PC-9 (cell line): ENCODE data around the gene CRACR2A. TPM values are rescaled to one million over a fixed set of nuclear protein-coding genes. Genes with fewer than 3 reads are reported as not detected.

Experiments used
- BruUV-seq: library from RNA; stranded (reverse); fragments of 400-500 nt; replicated peaks from 2 replicates; lab custom pipeline; 2021; lab: Mats Ljungman, UMichigan
- CTCF ChIA-PET: fragments of 300-600 bp; sonication (Branson Sonifier 250); formaldehyde crosslinking; loops from one replicate; lab custom pipeline; 2022; ENCODE audit warnings: antibody characterized with exemption; lab: Charles Lee
- POLR2A ChIA-PET: fragments of 300-600 bp; sonication (Branson Sonifier 250); formaldehyde crosslinking; loops from one replicate; lab custom pipeline; 2022; ENCODE audit warnings: antibody characterized with exemption; ENCODE audit not compliant: unreplicated experiment; lab: Charles Lee
- DNase-seq, 2 experiments: peaks; one replicate each; pipeline versions ENCODE4 v3.0.0 to v3.0.0-alpha.2; 2015 to 2022; ENCODE audit warnings: mixed read lengths in 1 of 2
- H2AFZ ChIP-seq: fragments of 200-600 bp; sonication (generic); 2 replicates; pipeline ENCODE4 v1.8.1; 2017; ENCODE audit warnings: antibody characterized with exemption
- H3F3A ChIP-seq: fragments of 200-600 bp; sonication (generic); 2 replicates; pipeline ENCODE4 v1.8.1; 2017; ENCODE audit warnings: antibody characterized with exemption, mild to moderate bottlenecking, low read depth; ENCODE audit not compliant: insufficient read depth
- H3K27ac ChIP-seq: fragments of 200-600 bp; sonication (generic); 2 replicates; pipeline ENCODE4 v1.6.1; 2016; ENCODE audit warnings: mixed run types
- H3K27me3 ChIP-seq: fragments of 200-600 bp; sonication (generic); 2 replicates; pipeline ENCODE4 v1.6.1; 2016; ENCODE audit warnings: low read depth, mixed run types; ENCODE audit not compliant: insufficient read depth
- H3K36me3 ChIP-seq: fragments of 200-600 bp; sonication (generic); 2 replicates; pipeline ENCODE4 v1.6.1; 2016; ENCODE audit warnings: low read depth, mixed run types
- H3K4me1 ChIP-seq: fragments of 200-600 bp; sonication (generic); replicated peaks from 2 replicates; pipeline ENCODE4 v1.6.1; 2016; ENCODE audit warnings: mixed run types; ENCODE audit not compliant: insufficient read depth
- H3K4me2 ChIP-seq: fragments of 200-600 bp; sonication (generic); 2 replicates; pipeline ENCODE4 v1.6.1; 2017; ENCODE audit warnings: mixed run types
- H3K4me3 ChIP-seq: fragments of 200-600 bp; sonication (generic); 2 replicates; pipeline ENCODE4 v1.6.1; 2016; ENCODE audit warnings: mixed run types
- H3K79me2 ChIP-seq: fragments of 200-600 bp; sonication (generic); 2 replicates; pipeline ENCODE4 v1.6.1; 2017; ENCODE audit warnings: low read depth, mixed run types
- H3K9me2 ChIP-seq: fragments of 200-600 bp; sonication (generic); 2 replicates; pipeline ENCODE4 v1.8.1; 2017; ENCODE audit warnings: mild to moderate bottlenecking; ENCODE audit not compliant: insufficient read depth
- H3K9me3 ChIP-seq: fragments of 200-600 bp; sonication (generic); 2 replicates; pipeline ENCODE4 v1.8.1; 2016; ENCODE audit warnings: low read depth; ENCODE audit not compliant: insufficient read depth
- H4K20me1 ChIP-seq: fragments of 200-600 bp; sonication (generic); 2 replicates; pipeline ENCODE4 v1.8.1; 2017; ENCODE audit not compliant: insufficient read depth
- CTCF ChIP-seq: fragments of 200-600 bp; sonication (generic); conservative IDR thresholded peaks from 2 replicates; pipeline ENCODE4 v1.6.1; 2017; ENCODE audit warnings: mixed run types, antibody characterized with exemption, mild to moderate bottlenecking, moderate library complexity
- EZH2 ChIP-seq: fragments of 200-600 bp; sonication (generic); IDR thresholded peaks from 2 replicates; pipeline ENCODE4 v1.8.0; 2017; ENCODE audit warnings: antibody characterized with exemption, low read depth
- intact Hi-C: fragments of 100-400 bp; cut with micrococcal nuclease; formaldehyde crosslinking; loops from one replicate; pipeline ENCODE4 v1.10.0; 2022; ENCODE audit not compliant: unreplicated experiment
- total RNA-seq: library from RNA; stranded (reverse); gene quantifications from 2 replicates; pipeline ENCODE4 v1.2.3, GENCODE V29; 2021

The CRACR2A gene
- total RNA-seq, 1 experiment from 2014 or later, result not detected

GRCh38 chr12:3673981-3674708 lies 78.8 kb downstream of the CRACR2A start:
- H3K4me3 ChIP-seq, result no peak overlapping the region
- no peak overlapping the region for H3K4me2 ChIP-seq
- no peaks in the 10 kb centered on the region for H3K36me3 ChIP-seq
- no peaks in the 10 kb centered on the region for H3K79me2 ChIP-seq
- no peak overlapping the region for H2AFZ ChIP-seq
- no peaks in the 10 kb centered on the region for H4K20me1 ChIP-seq
- TF ChIP-seq CTCF (no peak), EZH2 (no peak)
- H3K27me3 ChIP-seq, result peaks cover 79% of the 10 kb centered on the region
- no peak for DNase-seq
- intact Hi-C loops, result no loop called here
- ChIA-PET CTCF (no interaction called here), POLR2A (no interaction called here)
- no peaks in the 10 kb centered on the region for H3K9me2 ChIP-seq
- H3K4me1 ChIP-seq, result no peaks in the 10 kb centered on the region
- no peaks in the 10 kb centered on the region for H3K9me3 ChIP-seq
- H3K27ac ChIP-seq, result no peak overlapping the region
- BruUV-seq, result no TSS peak
- H3F3A ChIP-seq, result no peaks in the 10 kb centered on the region

GRCh38 chr12:3672113-3672509 lies 80.8 kb downstream of the CRACR2A start:
- H3K4me1 ChIP-seq, result no peaks in the 10 kb centered on the region
- DNase-seq, result no peak
- peaks cover 78% of the 10 kb centered on the region for H3K27me3 ChIP-seq
- H3K79me2 ChIP-seq, result no peaks in the 10 kb centered on the region
- no TSS peak for BruUV-seq
- H2AFZ ChIP-seq, result no peak overlapping the region
- no peaks in the 10 kb centered on the region for H3K36me3 ChIP-seq
- intact Hi-C loops, result no loop called here
- TF ChIP-seq EZH2 (no peak), CTCF (no peak)
- no peak overlapping the region for H3K4me3 ChIP-seq
- ChIA-PET CTCF (no interaction called here), POLR2A (no interaction called here)
- no peaks in the 10 kb centered on the region for H3F3A ChIP-seq
- no peaks in the 10 kb centered on the region; the same call in 1 of the 2 replicates for H3K9me2 ChIP-seq
- no peaks in the 10 kb centered on the region for H4K20me1 ChIP-seq
- H3K27ac ChIP-seq, result no peak overlapping the region
- no peak overlapping the region for H3K4me2 ChIP-seq
- no peaks in the 10 kb centered on the region for H3K9me3 ChIP-seq

- Histone ChIP-seq H3K27ac (no peak overlapping the region), H2AFZ (no peak overlapping the region), H3K36me3 (no peaks in the 10 kb centered on the region), H3K9me2 (no peaks in the 10 kb centered on the region; the same call in 1 of the 2 replicates), H3K4me1 (no peaks in the 10 kb centered on the region), H3F3A (no peaks in the 10 kb centered on the region), H3K27me3 (peaks cover 76% of the 10 kb centered on the region), H3K4me2 (no peak overlapping the region), H3K9me3 (no peaks in the 10 kb centered on the region), H3K79me2 (no peaks in the 10 kb centered on the region), H3K4me3 (no peak overlapping the region), H4K20me1 (no peaks in the 10 kb centered on the region)
- no TSS peak for BruUV-seq
- TF ChIP-seq CTCF (no peak), EZH2 (no peak)
- no peak for DNase-seq
- ChIA-PET CTCF (no interaction called here), POLR2A (no interaction called here)
- intact Hi-C loops, result no loop called here
Measured at GRCh38 chr12:3671330-3672112, 81.4 kb downstream of the CRACR2A start.
